ENCODE data around the gene ARL9. TPM values are rescaled to one million over a fixed set of nuclear protein-coding genes. Genes with fewer than 3 reads are reported as not detected.
"Not testable (repeated sequence)": the region's sequence is repeated elsewhere in the genome, so short reads cannot be mapped to it uniquely, and the experiment has no call there.

The ARL9 gene, protein sequence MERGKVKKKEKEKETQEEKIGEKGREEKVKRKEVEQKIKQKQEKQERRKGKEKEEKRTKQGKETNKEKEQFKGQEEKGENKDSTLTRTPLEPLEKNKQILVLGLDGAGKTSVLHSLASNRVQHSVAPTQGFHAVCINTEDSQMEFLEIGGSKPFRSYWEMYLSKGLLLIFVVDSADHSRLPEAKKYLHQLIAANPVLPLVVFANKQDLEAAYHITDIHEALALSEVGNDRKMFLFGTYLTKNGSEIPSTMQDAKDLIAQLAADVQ
- total RNA-seq: under 1 TPM; 0.21 to 0.27 TPM

DNA sequence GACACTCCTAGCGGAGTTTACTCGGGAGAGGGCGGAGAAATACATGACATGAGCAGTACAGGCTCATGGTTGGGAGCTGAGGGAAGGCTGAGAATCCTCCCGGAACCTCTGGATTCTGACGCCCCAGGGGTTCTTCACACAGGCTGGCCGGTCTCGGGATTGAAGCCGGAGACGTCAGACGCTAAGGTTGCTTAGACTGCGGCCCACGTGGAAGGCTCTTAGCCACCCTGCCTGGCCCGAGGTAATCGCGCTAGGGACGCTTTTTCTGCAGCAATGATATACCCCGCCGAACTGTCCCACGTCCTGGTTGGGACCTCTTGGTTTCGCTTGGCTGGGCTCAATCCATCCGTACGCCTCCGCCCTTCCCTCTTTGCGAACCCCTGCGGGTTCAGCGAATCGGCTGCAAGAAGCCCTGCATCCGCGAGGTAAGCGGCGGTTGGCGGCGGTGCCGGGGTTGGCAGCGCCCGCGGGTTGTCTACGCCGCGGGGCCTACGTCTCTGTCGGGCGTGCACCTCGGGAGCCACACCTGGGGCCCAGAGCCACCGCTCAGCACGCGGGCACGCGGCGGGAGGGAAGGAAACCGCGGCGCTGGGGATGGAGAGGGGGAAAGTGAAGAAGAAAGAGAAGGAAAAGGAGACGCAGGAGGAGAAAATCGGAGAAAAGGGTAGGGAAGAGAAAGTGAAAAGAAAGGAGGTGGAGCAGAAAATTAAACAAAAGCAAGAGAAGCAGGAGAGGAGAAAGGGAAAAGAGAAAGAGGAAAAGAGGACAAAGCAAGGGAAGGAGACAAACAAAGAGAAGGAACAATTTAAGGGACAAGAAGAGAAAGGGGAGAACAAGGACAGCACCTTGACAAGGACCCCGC, at the start of gene ARL9:
Gene ARL9, plus strand, starts transcription at position 523 of the 862 bp plus-strand sequence. Its CDS starts 72 bp downstream, at position 595.
- CTCF ChIA-PET: interaction anchor here (1.0 kb wide), 1 partner anchor 16 kb away, joined by 3 read pairs; no protein-coding TSS in a partner anchor
- Mint-ChIP-seq H3K27me3 (ENCODE audit: low read depth) (peaks cover 8% of the 10 kb centered on the region), H3K4me1 (ENCODE audit: low read depth) (peaks cover 19% of the 10 kb centered on the region), H3K27ac (no peak within 1 kb of the TSS), H3K36me3 (ENCODE audit: low read depth) (peaks cover 12% of the 10 kb centered on the region), H3K4me3 (peak within 1 kb of the TSS; percentile 86), H3K9me3 (no peaks in the 10 kb centered on the region)
- DNase-seq: peak; percentile 65
- intact Hi-C loops (cut with micrococcal nuclease): loop anchor here (1.0 to 2.0 kb wide), 2 partner anchors 25 to 39 kb away; partner anchors contain the start of gene SRP72

DNA sequence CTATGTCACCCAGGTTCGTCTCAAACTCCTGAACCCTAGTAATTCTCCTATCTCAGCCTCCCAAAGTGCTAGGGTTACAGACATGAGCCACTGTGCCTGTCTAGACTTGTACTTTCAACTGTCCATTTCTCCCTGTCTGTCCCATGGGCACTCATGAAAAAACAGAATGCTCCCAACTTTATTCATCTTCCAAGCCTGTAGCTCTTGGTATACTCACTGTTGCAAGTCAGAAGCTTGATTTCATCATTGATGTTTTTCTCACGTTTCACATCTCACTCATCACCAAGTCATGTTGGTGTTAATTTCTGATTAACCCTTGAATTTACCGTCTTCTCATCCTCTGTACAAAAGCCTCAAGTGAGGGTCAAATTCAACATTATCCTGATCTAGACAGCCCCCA, 45.5 kb upstream of the ARL9 start:
- Mint-ChIP-seq H3K27me3 (ENCODE audit: low read depth) (no peaks in the 10 kb centered on the region), H3K36me3 (ENCODE audit: low read depth) (peaks cover 51% of the 10 kb centered on the region), H3K27ac (peak overlapping the region; percentile 83), H3K4me3 (no peak overlapping the region), H3K4me1 (ENCODE audit: low read depth) (peaks cover 28% of the 10 kb centered on the region), H3K9me3 (no peaks in the 10 kb centered on the region)
- intact Hi-C loops (cut with micrococcal nuclease): loop anchor here (10.0 kb wide), 1 partner anchor 195 kb away; no protein-coding TSS in a partner anchor
- CTCF ChIA-PET: interaction anchor here (0.7 to 1.6 kb wide), 2 partner anchors 12 to 24 kb away, joined by 6 to 9 read pairs; partner anchors contain the start of gene PAICS
- no peak for DNase-seq

DNA sequence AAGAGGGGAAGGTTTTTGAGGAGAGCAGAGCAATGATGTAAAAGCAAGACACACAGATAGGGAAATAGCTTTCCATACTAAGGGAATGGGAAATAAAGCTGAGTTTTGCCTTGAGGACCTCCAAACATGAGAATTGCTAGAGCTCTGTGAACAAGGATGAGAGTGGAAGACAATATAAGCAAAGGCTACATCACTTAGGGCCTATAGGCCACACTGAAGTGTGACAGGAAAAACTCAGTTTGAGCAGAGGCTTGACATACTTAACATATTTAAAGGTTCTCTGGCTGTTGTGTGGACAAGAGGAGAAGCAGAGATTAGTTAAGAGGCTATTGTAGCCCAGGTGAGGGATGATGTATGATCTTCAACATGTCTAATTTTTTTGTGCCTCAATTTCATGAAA, 43.4 kb upstream of the ARL9 start:
- H3K4me3 Mint-ChIP-seq: no peak overlapping the region
- H3K9me3 Mint-ChIP-seq: no peaks in the 10 kb centered on the region
- DNase-seq: no peak
- peaks cover 42% of the 10 kb centered on the region for H3K36me3 Mint-ChIP-seq (ENCODE audit: low read depth)
- CTCF ChIA-PET: no interaction called here
- H3K27me3 Mint-ChIP-seq (ENCODE audit: low read depth): no peaks in the 10 kb centered on the region
- intact Hi-C loops (cut with micrococcal nuclease): loop anchor here (10.0 kb wide), 1 partner anchor 193 kb away; no protein-coding TSS in a partner anchor
- no peak overlapping the region for H3K27ac Mint-ChIP-seq
- H3K4me1 Mint-ChIP-seq (ENCODE audit: low read depth): peaks cover 37% of the 10 kb centered on the region

DNA sequence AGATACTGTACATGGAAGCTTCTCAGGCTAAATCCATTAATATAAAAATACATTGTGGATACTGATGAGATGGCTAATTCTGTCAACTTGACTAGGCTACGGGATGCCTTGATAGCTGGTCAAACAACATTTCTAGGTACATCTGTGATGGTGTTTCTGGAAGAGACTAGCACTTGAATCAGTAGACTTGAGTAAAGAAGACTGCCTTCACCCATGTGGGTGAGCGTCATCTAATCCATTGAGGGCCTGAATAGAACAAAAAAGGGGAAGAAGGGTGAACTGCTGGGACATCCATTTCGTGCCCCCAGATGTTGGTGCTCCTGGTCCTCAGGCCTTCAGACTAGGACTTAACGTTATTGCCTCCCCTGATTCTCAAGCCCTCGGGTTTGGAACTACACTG, 41.9 kb upstream of the ARL9 start:
- intact Hi-C loops (cut with micrococcal nuclease): loop anchor here (10.0 kb wide), 1 partner anchor 191 kb away; no protein-coding TSS in a partner anchor
- Mint-ChIP-seq H3K36me3 (ENCODE audit: low read depth) (peaks cover 45% of the 10 kb centered on the region), H3K4me1 (ENCODE audit: low read depth) (peaks cover 37% of the 10 kb centered on the region), H3K9me3 (no peaks in the 10 kb centered on the region), H3K27ac (no peak overlapping the region), H3K4me3 (no peak overlapping the region), H3K27me3 (ENCODE audit: low read depth) (no peaks in the 10 kb centered on the region)
- CTCF ChIA-PET: no interaction called here
- DNase-seq: no peak

DNA sequence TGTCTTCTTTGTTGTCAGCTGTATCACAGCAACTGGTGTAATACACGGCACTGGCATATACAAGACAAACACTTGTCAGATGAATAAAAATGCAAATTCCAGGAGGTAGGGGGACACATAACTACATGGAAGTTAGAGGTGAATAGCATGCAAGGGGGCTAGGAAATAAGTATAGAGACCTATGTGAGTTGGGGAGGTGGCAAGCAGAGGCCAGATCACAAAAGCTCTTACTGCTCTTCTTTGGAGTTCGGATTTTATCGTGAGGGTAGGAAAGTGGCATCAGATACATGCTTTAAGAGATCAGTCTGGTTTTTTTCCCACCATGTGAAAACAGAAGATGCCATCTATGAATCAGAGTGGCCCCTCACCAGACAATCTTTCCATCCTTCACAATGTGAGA, 41.0 kb upstream of the ARL9 start:
- Mint-ChIP-seq H3K9me3 (no peaks in the 10 kb centered on the region), H3K27me3 (ENCODE audit: low read depth) (no peaks in the 10 kb centered on the region), H3K27ac (no peak overlapping the region), H3K4me3 (no peak overlapping the region), H3K4me1 (ENCODE audit: low read depth) (peaks cover 40% of the 10 kb centered on the region), H3K36me3 (ENCODE audit: low read depth) (peaks cover 43% of the 10 kb centered on the region)
- CTCF ChIA-PET: interaction anchor here (1.0 to 1.3 kb wide), 2 partner anchors 11 to 12 kb away, joined by 3 to 4 read pairs; no protein-coding TSS in a partner anchor
- DNase-seq: no peak
- intact Hi-C loops (cut with micrococcal nuclease): loop anchor here (10.0 kb wide), 1 partner anchor 190 kb away; no protein-coding TSS in a partner anchor

DNA sequence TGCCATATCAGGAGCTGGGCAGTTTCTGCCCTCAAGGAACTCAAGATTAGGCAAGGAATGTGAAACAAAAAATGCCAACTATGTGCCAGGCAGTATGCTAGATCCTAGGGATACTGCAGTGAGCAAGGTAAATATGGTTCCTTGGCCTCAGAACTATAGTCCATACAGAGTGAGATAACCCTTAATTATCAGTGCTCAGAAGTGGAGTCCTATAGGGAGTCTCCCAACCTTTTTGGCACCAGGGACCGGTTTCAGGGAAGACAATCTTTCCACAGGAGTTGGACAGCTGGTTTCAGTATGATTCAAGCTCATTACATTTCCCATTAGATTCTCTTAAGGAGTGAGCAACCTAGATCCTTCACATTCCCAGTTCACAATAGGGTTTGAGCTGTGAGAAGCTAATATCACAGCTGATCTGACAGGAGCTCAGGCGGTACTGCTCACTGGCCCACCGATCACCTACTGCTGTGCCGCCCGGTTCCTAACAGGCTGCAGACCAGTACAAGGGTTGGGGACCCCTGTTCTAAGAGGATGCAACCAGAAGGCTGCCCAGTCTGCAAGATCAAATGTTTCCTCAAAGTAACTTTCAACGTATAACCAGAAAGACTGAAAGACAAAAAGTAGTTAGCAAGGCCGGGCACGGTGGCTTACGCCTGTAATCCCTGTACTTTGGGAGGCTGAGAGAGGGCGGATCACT, 39.8 kb upstream of the ARL9 start:
- intact Hi-C loops (cut with micrococcal nuclease): loop anchor here (1.0 to 10.0 kb wide), 5 partner anchors 39 to 518 kb away; partner anchors contain the start of genes ARL9, CEP135 and POLR2B
- Mint-ChIP-seq H3K4me1 (ENCODE audit: low read depth) (peaks cover 38% of the 10 kb centered on the region), H3K27ac (peak overlapping the region; percentile 24), H3K9me3 (no peaks in the 10 kb centered on the region), H3K27me3 (ENCODE audit: low read depth) (no peaks in the 10 kb centered on the region), H3K4me3 (peak overlapping the region; percentile 100), H3K36me3 (ENCODE audit: low read depth) (peaks cover 39% of the 10 kb centered on the region)
- CTCF ChIA-PET: interaction anchor here (1.0 to 1.3 kb wide), 3 partner anchors 9 to 78 kb away, joined by 3 to 4 read pairs (median 3); partner anchors contain the start of gene AASDH
- DNase-seq: no peak

DNA sequence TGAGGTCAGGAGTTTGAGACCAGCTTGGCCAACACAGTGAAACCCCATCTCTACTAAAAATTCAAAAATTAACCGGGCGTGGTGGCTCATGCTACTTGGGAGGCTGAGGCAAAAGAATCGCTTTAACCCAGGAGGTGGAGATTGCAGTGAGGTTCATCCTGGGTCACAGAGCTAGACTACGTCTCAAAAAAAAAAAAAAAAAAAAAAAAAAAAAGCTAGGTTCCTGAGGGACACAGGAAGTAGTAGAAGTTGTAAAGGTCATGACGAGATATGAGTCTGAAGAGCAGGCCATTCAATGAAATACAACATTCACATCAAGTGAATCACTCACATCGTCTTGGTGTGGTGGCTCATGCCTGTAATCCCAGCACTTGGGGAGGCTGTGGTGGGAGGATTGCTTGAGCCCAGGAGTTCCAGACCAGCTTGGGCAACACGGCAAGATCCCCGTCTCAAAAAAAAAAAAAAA, 39.3 kb upstream of the ARL9 start:
- CTCF ChIA-PET: interaction anchor here (0.6 to 1.0 kb wide), 2 partner anchors 17 to 79 kb away, joined by 3 read pairs; partner anchors contain the start of gene AASDH
- DNase-seq: peak; percentile 30
- peaks cover 36% of the 10 kb centered on the region for H3K36me3 Mint-ChIP-seq (ENCODE audit: low read depth)
- not testable (repeated sequence) for H3K9me3 Mint-ChIP-seq; H3K27me3 Mint-ChIP-seq (ENCODE audit: low read depth)
- peak overlapping the region; percentile 97 for H3K27ac Mint-ChIP-seq
- peaks cover 36% of the 10 kb centered on the region for H3K4me1 Mint-ChIP-seq (ENCODE audit: low read depth)
- peak overlapping the region; percentile 100 for H3K4me3 Mint-ChIP-seq
- intact Hi-C loops (cut with micrococcal nuclease): loop anchor here (1.0 to 10.0 kb wide), 5 partner anchors 38 to 519 kb away; partner anchors contain the start of genes ARL9, CEP135 and POLR2B

DNA sequence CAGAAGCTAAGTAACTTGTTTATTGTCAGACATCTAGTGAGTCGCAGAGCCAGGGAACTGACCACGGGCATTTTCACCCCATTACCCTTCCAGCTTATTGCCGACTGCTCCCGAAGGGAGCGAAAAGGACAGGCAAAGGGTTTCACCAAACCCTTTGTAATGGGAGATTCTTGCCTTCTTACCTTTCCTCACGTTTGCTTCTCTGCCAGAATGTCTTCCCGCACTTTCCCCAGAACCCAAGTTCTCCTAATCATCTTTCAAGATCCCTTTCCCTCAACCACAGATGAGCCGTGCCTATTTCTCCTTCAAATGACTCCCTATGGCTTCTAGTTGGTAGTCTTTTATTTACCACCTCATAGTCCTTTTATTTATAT, 38.7 kb upstream of the ARL9 start:
- no peak for DNase-seq
- H3K9me3 Mint-ChIP-seq: no peaks in the 10 kb centered on the region
- CTCF ChIA-PET: interaction anchor here (0.6 kb wide), 1 partner anchor 17 kb away, joined by 3 read pairs; no protein-coding TSS in a partner anchor
- H3K4me1 Mint-ChIP-seq (ENCODE audit: low read depth): peaks cover 36% of the 10 kb centered on the region
- H3K4me3 Mint-ChIP-seq: peak overlapping the region; percentile 100
- intact Hi-C loops (cut with micrococcal nuclease): loop anchor here (1.0 to 10.0 kb wide), 9 partner anchors 32 to 520 kb away; partner anchors contain the start of genes AASDH, ARL9, CEP135 and POLR2B
- H3K36me3 Mint-ChIP-seq (ENCODE audit: low read depth): peaks cover 40% of the 10 kb centered on the region
- no peaks in the 10 kb centered on the region for H3K27me3 Mint-ChIP-seq (ENCODE audit: low read depth)
- peak overlapping the region; percentile 97 for H3K27ac Mint-ChIP-seq

DNA sequence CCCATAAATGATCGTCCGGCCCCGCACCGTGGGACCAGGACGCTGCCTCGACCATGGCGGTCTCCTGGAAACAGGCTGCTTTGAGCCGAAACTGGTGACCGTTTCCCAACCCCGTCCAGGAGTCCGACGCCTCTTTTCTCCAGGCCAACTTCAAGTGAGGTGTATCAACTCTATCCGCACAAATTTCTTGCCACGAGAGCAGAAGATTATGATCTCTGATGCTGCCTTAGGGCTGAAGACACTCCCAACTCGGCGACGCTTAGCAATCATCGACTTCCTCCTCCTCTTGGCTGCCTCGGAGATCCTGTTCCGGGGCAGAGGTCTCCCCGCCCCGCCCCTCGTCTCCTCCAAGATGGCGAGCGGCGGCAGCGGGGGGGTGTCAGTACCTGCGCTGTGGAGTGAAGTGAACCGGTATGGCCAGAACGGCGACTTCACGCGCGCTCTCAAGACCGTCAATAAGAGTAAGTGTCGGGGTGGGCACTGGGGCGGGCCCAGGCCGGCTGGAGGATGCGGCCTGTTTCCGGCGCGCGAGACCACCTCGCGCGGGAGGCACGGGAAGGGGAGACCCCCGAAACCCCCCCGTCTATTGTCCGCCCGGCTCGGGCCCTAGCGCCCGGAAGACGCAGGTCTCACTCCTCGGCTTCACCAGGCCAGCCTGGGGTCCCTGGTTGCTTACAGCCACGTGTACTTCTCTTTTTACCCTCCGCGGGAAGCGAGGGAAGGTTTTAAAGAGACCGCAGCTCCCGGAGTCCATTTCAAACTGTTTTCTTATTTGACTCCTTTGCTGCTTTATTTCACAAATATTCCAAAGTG, 38.1 kb upstream of the ARL9 start, which contains the start of gene SRP72:
Gene SRP72, plus strand, starts transcription at position 334 of the 813 bp plus-strand sequence. Its CDS starts 19 bp downstream, at position 353.
- Mint-ChIP-seq H3K27ac (peak within 1 kb of the TSS; percentile 97), H3K36me3 (ENCODE audit: low read depth) (peaks cover 38% of the 10 kb centered on the region), H3K4me1 (ENCODE audit: low read depth) (peaks cover 33% of the 10 kb centered on the region), H3K4me3 (peak within 1 kb of the TSS; percentile 100), H3K27me3 (ENCODE audit: low read depth) (no peaks in the 10 kb centered on the region), H3K9me3 (no peaks in the 10 kb centered on the region)
- DNase-seq: peak; percentile 91
- CTCF ChIA-PET: interaction anchor here (0.6 to 0.9 kb wide), 2 partner anchors 16 to 33 kb away, joined by 3 read pairs; no protein-coding TSS in a partner anchor
- intact Hi-C loops (cut with micrococcal nuclease): loop anchor here (1.0 to 10.0 kb wide), 8 partner anchors 32 to 520 kb away; partner anchors contain the start of genes AASDH, ARL9, CEP135 and POLR2B

DNA sequence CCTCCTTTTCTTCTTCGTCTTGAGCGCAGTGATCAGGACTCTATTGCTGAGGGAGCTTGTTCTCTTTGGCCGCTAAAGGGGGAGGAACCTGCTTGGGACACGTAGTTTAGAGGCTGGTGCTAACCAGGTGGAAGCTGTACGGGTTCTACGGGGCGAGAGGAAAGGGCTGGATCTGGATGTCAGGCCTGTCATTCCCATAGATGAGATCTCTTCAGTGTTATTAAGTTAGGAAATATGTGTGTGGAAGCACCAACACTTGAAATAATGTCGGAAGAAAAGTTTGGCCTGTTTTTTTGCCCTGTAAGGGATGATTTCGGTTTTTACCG, 37.5 kb upstream of the ARL9 start:
- DNase-seq: peak; percentile 47
- Mint-ChIP-seq H3K4me3 (peak overlapping the region; percentile 100), H3K9me3 (no peaks in the 10 kb centered on the region), H3K27me3 (ENCODE audit: low read depth) (no peaks in the 10 kb centered on the region), H3K27ac (peak overlapping the region; percentile 97), H3K4me1 (ENCODE audit: low read depth) (peaks cover 33% of the 10 kb centered on the region), H3K36me3 (ENCODE audit: low read depth) (peaks cover 39% of the 10 kb centered on the region)
- intact Hi-C loops (cut with micrococcal nuclease): loop anchor here (5.0 to 10.0 kb wide), 2 partner anchors 187 to 521 kb away; partner anchors contain the start of gene CEP135
- CTCF ChIA-PET: interaction anchor here (0.9 to 1.7 kb wide), 2 partner anchors 31 to 33 kb away, joined by 3 to 6 read pairs; partner anchors contain the start of gene PAICS
